ENCODE results near the gene PTGDS.

PTGDS gene

GRCh38 chr9:137021979-137022661 is 44.8 kb downstream of the PTGDS start:
- peak; percentile 79 to 81 for DNase-seq (ENCODE audit: low read depth in 2 of 2)

GRCh38 chr9:137022662-137023008 is 45.3 kb downstream of the PTGDS start:
- DNase-seq (ENCODE audit: low read depth in 2 of 2): no peak

GRCh38 chr9:137023157-137023556 is 45.9 kb downstream of the PTGDS start:
- DNase-seq (ENCODE audit: low read depth in 2 of 2): no peak

GRCh38 chr9:137023583-137023991 is 46.3 kb downstream of the PTGDS start:
- no peak for DNase-seq (ENCODE audit: low read depth in 2 of 2)

GRCh38 chr9:137025517-137025966 is 48.2 kb downstream of the PTGDS start:
- no peak for DNase-seq (ENCODE audit: low read depth in 2 of 2)

GRCh38 chr9:137026384-137026783 is 49.1 kb downstream of the PTGDS start:
- DNase-seq (ENCODE audit: low read depth in 2 of 2): no peak

- DNase-seq (ENCODE audit: low read depth in 2 of 2): no peak
Observed at GRCh38 chr9:137026828-137027227, 49.5 kb downstream of the PTGDS start.

- no peak for DNase-seq (ENCODE audit: low read depth in 2 of 2)
Observed at GRCh38 chr9:137027369-137028262, 50.3 kb downstream of the PTGDS start, which contains the start of gene ABCA2. ABCA2 (minus strand) TSS chr9:137028237; CDS start chr9:137028140, 97 bp downstream.

GRCh38 chr9:137028263-137029057 is 51.2 kb downstream of the PTGDS start:
- peak; percentile 55 to 56 for DNase-seq (ENCODE audit: low read depth in 2 of 2)

GRCh38 chr9:137029058-137029936 is 52.0 kb downstream of the PTGDS start:
- peak; percentile 70 to 77 for DNase-seq (ENCODE audit: low read depth in 2 of 2)

GRCh38 chr9:137030006-137030405 is 52.7 kb downstream of the PTGDS start:
- DNase-seq (ENCODE audit: low read depth in 2 of 2): no peak

GRCh38 chr9:137030538-137031527 is 53.5 kb downstream of the PTGDS start:
- no peak for DNase-seq (ENCODE audit: low read depth in 2 of 2)
